AG09309 (cell line): ENCODE results near the gene KCNAB2.

Experiments
- DNase-seq: peaks from one replicate; pipeline ENCODE4 v3.0.0-alpha.2; 2010; ENCODE audit warnings: low read depth
- H3K4me3 ChIP-seq: 2 replicates; pipeline ENCODE4 v1.5.1; 2011; ENCODE audit warnings: mild to moderate bottlenecking, low read depth, low read length, moderate library complexity; ENCODE audit not compliant: control insufficient read depth
- TF ChIP-seq, protein P1 (sequence below): IDR thresholded peaks from 2 replicates; pipeline ENCODE4 v1.5.1; 2011; ENCODE audit warnings: mild to moderate bottlenecking, low read depth, low read length, inconsistent platforms; ENCODE audit not compliant: insufficient read depth, control insufficient read depth; ENCODE audit errors: missing control alignments

The KCNAB2 gene

DNA sequence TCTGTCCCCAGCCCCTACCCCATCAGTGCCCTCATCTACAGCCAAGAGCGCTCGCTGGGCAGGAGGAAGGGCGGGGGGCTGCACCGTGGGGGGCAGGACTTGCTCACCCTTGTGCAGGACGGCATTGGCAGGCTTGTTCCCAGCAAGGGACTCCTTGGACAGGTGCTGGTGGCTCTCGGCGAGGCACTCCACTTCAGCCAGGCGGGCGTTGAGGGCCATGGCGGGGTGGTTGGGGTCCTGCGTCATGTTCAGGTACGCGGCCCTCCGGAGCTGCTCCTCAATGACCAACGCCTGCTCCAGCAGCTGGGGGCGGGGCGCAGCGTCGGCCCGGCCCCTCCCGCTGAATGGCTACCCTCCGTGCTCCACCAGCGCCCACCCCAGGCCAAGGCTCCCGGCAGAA, 64.0 kb downstream of the KCNAB2 start:
- H3K4me3 ChIP-seq = no peak overlapping the region
- DNase-seq = no peak
- TF ChIP-seq, protein P1, sequence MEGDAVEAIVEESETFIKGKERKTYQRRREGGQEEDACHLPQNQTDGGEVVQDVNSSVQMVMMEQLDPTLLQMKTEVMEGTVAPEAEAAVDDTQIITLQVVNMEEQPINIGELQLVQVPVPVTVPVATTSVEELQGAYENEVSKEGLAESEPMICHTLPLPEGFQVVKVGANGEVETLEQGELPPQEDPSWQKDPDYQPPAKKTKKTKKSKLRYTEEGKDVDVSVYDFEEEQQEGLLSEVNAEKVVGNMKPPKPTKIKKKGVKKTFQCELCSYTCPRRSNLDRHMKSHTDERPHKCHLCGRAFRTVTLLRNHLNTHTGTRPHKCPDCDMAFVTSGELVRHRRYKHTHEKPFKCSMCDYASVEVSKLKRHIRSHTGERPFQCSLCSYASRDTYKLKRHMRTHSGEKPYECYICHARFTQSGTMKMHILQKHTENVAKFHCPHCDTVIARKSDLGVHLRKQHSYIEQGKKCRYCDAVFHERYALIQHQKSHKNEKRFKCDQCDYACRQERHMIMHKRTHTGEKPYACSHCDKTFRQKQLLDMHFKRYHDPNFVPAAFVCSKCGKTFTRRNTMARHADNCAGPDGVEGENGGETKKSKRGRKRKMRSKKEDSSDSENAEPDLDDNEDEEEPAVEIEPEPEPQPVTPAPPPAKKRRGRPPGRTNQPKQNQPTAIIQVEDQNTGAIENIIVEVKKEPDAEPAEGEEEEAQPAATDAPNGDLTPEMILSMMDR = no peak

DNA sequence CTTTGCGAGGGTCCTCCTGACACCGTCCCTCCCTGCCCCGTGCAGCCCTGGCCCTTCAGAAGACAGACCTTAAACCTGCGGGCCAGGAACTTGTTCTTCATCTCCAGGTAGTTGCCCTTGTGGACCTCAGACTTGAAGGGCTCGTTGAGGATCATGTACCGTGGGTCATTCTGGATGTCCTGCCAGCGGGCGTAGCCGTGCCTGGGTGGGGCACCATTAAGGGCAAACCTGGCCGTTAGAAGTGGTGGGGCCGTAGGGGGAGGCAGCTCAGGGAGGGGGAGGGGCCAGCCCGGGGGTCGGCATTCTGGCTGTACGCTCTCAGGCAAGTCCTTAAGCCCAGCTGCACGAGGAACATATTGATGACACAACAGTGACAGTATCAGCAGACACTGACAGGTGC, 64.6 kb downstream of the KCNAB2 start:
- H3K4me3 ChIP-seq = no peak overlapping the region
- TF ChIP-seq, protein P1 = no peak
- no peak for DNase-seq

DNA sequence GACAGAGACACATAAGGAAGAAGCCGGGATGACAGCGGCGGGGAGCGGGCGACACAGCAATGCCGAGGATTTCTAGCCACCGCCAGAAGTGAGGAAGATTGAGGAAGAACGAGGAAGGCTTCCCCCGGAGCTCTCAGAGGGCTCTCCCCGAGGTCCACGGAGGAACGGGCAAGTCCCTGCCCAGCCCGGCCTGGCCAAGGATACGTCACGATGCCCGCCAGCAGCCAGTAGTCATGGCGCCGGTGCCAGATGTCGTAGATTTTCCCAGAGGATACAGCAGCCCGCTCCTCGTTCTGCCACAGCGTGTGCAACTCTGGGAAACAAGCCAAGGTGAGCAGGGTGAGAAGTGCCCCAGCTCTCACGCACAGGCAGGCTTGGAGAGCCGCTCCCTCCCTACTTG, 65.9 kb downstream of the KCNAB2 start:
- TF ChIP-seq, protein P1 = no peak
- no peak overlapping the region for H3K4me3 ChIP-seq
- no peak for DNase-seq

DNA sequence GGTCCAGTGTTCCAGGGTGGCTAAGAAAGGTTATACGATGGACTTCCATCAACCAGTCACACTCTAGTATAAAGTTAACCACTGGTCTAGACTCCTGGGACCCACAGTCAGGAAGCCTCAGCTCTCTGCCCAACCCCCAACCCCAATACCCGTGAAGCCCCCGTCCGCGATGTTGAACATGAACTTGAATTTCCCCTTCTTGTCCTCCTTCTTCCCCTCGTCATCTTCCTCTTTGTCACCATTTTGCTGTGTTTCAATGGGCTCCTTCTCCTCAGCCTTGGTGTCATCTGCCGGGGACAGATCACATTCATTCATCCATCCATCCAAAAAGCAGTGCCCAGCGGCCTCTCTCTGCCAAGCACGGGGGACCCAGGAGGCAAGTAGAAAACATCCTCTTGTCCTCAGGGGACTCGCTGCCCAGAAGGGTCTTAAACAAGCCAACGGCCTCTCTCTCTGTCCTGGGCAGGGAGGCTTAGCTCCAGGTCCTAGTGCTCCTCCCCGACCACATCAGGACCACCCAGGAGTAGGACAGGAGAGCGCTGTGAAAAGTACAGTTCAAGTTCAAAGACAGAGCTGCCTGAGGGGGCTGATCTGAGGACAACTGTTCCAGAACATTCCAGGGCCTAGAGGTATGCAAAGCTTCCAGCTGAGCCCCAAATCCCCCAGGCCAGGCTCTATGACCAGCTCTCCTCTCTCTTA, 66.5 kb downstream of the KCNAB2 start:
- TF ChIP-seq, protein P1 = no peak
- DNase-seq = no peak
- no peak overlapping the region for H3K4me3 ChIP-seq

DNA sequence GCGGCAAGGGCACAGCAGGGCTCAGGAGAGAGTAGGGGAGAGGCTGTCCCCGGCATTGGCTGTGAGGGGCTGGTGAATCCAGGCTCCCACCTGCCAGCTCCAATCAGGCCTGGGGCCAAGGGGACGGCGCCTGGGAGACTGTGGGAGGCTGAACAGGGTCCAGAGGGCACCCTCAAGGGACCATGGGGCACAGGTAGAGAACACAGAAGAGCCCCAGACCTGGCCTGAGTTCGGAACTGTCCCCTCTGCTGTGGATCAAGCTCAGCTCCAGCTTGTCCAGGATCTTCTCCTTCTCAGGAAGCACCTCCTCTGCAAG, 67.0 kb downstream of the KCNAB2 start:
- no peak for DNase-seq
- no peak overlapping the region for H3K4me3 ChIP-seq
- TF ChIP-seq, protein P1 = no peak

DNA sequence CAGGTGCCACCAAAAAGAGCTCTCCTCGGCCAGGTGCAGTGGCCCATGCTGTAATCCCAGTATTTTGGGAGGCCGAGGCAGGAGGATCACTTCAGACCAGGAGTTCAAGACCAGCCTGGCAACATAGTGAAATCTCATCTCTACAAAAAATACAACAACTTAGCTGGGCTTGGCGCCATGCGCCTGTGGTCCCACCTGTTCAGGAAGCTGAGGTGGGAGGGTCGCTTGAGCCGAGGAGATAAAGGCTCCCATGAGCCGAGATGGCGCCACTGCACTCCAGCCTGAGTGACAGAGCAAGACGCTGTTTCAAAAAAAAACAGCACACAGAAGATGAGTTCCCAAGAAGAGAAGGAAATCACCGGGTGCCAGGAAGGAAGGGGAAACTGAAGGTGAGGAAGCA, 67.4 kb downstream of the KCNAB2 start:
- no peak for DNase-seq
- TF ChIP-seq, protein P1 = no peak
- no peak overlapping the region for H3K4me3 ChIP-seq

- TF ChIP-seq, protein P1 = no peak
- no peak for DNase-seq
Observed at GRCh38 chr1:6113745-6114144, 68.1 kb downstream of the KCNAB2 start.

More at GRCh38 chr1:6113745-6114144, 68.1 kb downstream of the KCNAB2 start:
- H3K4me3 ChIP-seq = no peak overlapping the region
